Activated B cell treated with CpG ODN at 0.5 μM for 24 hours (primary cell): ENCODE data around the gene SLC38A8. TPM values are rescaled to one million over a fixed set of nuclear protein-coding genes. Genes with fewer than 3 reads are reported as not detected.

Source experiments
- ATAC-seq: fragments of 200-7000 bp; cut with Tn5 transposase; one replicate; pipeline ENCODE4 v1.10.0; 2021; ENCODE audit warnings: low read depth, mild to moderate bottlenecking, moderate library complexity
- CTCF ChIA-PET: fragments of 350-600 bp; sonication (Branson Sonifier 250); formaldehyde crosslinking; loops from one replicate; lab custom pipeline; 2021; ENCODE audit warnings: antibody characterized with exemption; lab: Charles Lee
- POLR2A ChIA-PET: fragments of 350-600 bp; sonication (Branson Sonifier 250); formaldehyde crosslinking; loops from one replicate; lab custom pipeline; 2021; ENCODE audit warnings: antibody characterized with exemption; lab: Charles Lee
- DNase-seq: peaks from one replicate; pipeline ENCODE4 v3.0.0; 2022
- H3K27ac Mint-ChIP-seq: one replicate; pipeline ENCODE4 v1.8.0; 2020; ENCODE audit warnings: mixed read lengths
- H3K27me3 Mint-ChIP-seq: one replicate; pipeline ENCODE4 v1.8.0; 2021; ENCODE audit warnings: mixed read lengths
- H3K36me3 Mint-ChIP-seq: one replicate; pipeline ENCODE4 v1.8.0; 2021; ENCODE audit warnings: low read depth, mixed read lengths
- H3K4me1 Mint-ChIP-seq: one replicate; pipeline ENCODE4 v1.8.0; 2021; ENCODE audit warnings: mixed read lengths
- H3K4me3 Mint-ChIP-seq: one replicate; pipeline ENCODE4 v1.8.0; 2020; ENCODE audit warnings: mild to moderate bottlenecking, mixed read lengths
- H3K9me3 Mint-ChIP-seq: one replicate; pipeline ENCODE4 v1.8.0; 2020; ENCODE audit warnings: mixed read lengths
- intact Hi-C: fragments of 100-400 bp; cut with micrococcal nuclease; formaldehyde crosslinking; loops from one replicate; pipeline ENCODE4 v1.15.1; 2024
- total RNA-seq: library from RNA; stranded (reverse); gene quantifications from 2 replicates; pipeline ENCODE4 v1.2.3, GENCODE V29; 2022
- TF ChIP-seq, protein P1 (sequence below): fragments of 200-600 bp; IDR thresholded peaks from one replicate; pipeline ENCODE4 v1.8.0; 2022; ENCODE audit warnings: antibody characterized with exemption, mild to moderate bottlenecking

SLC38A8 gene
- total RNA-seq, 1 donor from 2014 or later: not detected

- no peaks in the 10 kb centered on the region for H3K9me3 Mint-ChIP-seq
- ATAC-seq (no peak), DNase-seq (no peak)
- CTCF ChIA-PET: interaction anchor here (0.8 to 7.7 kb wide), 11 partner anchors 12 to 422 kb away, joined by 3 to 44 read pairs (median 4); partner anchors contain the start of genes DNAAF1, HSDL1 and TAF1C
- peaks cover 45% of the 10 kb centered on the region for H3K4me1 Mint-ChIP-seq
- H3K27ac Mint-ChIP-seq: no peak overlapping the region
- POLR2A ChIA-PET: interaction anchor here (0.6 to 1.6 kb wide), 6 partner anchors 28 to 102 kb away, joined by 3 to 6 read pairs (median 4); partner anchors contain the start of genes DNAAF1, HSDL1, MBTPS1 and TAF1C
- H3K27me3 Mint-ChIP-seq: no peaks in the 10 kb centered on the region
- H3K36me3 Mint-ChIP-seq: peaks cover 84% of the 10 kb centered on the region
- intact Hi-C loops: loop anchor here (5.0 kb wide), 1 partner anchor 422 kb away; no protein-coding TSS in a partner anchor
- no peak overlapping the region for H3K4me3 Mint-ChIP-seq
- TF ChIP-seq, protein P1, sequence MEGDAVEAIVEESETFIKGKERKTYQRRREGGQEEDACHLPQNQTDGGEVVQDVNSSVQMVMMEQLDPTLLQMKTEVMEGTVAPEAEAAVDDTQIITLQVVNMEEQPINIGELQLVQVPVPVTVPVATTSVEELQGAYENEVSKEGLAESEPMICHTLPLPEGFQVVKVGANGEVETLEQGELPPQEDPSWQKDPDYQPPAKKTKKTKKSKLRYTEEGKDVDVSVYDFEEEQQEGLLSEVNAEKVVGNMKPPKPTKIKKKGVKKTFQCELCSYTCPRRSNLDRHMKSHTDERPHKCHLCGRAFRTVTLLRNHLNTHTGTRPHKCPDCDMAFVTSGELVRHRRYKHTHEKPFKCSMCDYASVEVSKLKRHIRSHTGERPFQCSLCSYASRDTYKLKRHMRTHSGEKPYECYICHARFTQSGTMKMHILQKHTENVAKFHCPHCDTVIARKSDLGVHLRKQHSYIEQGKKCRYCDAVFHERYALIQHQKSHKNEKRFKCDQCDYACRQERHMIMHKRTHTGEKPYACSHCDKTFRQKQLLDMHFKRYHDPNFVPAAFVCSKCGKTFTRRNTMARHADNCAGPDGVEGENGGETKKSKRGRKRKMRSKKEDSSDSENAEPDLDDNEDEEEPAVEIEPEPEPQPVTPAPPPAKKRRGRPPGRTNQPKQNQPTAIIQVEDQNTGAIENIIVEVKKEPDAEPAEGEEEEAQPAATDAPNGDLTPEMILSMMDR: no peak
Observed at GRCh38 chr16:84085271-84085667, 42.7 kb upstream of the SLC38A8 start.

- TF ChIP-seq, protein P1: no peak
- Mint-ChIP-seq H3K27me3 (no peaks in the 10 kb centered on the region), H3K27ac (no peak overlapping the region), H3K9me3 (no peaks in the 10 kb centered on the region), H3K36me3 (peaks cover 85% of the 10 kb centered on the region), H3K4me3 (no peak overlapping the region), H3K4me1 (peaks cover 45% of the 10 kb centered on the region)
- intact Hi-C loops: loop anchor here (1.0 to 5.0 kb wide), 2 partner anchors 103 to 423 kb away; partner anchors contain the start of gene TAF1C
- peak; percentile 28 for DNase-seq
- ATAC-seq: peak; percentile 65
- ChIA-PET CTCF (interaction anchor here (0.6 to 7.7 kb wide), 10 partner anchors 13 to 423 kb away, joined by 3 to 44 read pairs (median 4); partner anchors contain the start of genes DNAAF1, HSDL1, MBTPS1 and TAF1C), POLR2A (interaction anchor here (1.1 to 1.4 kb wide), 3 partner anchors 32 to 102 kb away, joined by 3 to 5 read pairs (median 4); partner anchors contain the start of genes DNAAF1, HSDL1, MBTPS1 and TAF1C)
Observed at GRCh38 chr16:84084570-84085270, 42.1 kb upstream of the SLC38A8 start.

DNA sequence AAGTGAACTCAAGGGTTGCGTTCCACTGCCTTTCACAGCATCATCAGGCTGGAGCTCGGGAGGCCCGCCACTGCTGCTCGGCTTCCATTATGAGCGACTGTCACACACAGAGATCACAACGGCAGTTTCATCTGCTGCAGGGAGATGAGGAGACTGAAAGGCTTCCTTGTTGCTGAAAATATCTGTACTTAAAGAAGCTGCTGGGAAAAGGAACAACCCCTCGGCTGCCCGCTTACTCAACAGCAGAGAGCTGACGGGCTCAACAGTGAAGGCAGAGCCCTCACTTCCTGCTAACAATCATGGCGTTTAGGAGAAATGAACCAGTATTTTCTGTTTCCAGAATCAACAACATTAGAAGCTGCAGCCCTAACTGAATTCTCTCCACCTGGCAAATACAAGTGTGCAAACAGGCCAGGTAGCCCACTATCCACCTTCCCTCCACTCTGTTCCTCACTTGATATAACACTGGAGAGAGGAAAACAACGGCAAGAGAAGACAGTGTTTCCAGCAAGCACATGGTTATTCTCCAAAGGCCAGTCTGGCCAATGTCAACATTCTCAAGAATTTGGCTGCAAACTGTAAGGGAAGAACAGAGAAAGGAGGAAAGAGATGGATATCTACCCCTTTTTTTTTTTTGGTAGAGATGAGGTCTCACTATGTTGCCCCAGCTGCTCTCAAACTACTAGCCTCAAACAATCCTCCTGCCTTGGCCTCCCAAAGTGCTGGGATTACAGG, 40.4 kb upstream of the SLC38A8 start:
- DNase-seq (no peak), ATAC-seq (no peak)
- TF ChIP-seq, protein P1: no peak
- intact Hi-C loops: no loop called here
- H3K27me3 Mint-ChIP-seq: no peaks in the 10 kb centered on the region
- no peak overlapping the region for H3K27ac Mint-ChIP-seq
- CTCF ChIA-PET: interaction anchor here (7.7 kb wide), 1 partner anchor 104 kb away, joined by 44 read pairs; the partner anchor contains the start of gene TAF1C
- H3K4me3 Mint-ChIP-seq: no peak overlapping the region
- H3K9me3 Mint-ChIP-seq: no peaks in the 10 kb centered on the region
- peaks cover 28% of the 10 kb centered on the region for H3K4me1 Mint-ChIP-seq
- POLR2A ChIA-PET: no interaction called here
- H3K36me3 Mint-ChIP-seq: peaks cover 85% of the 10 kb centered on the region

- H3K4me1 Mint-ChIP-seq: peaks cover 20% of the 10 kb centered on the region
- POLR2A ChIA-PET: no interaction called here
- CTCF ChIA-PET: interaction anchor here (0.8 kb wide), 1 partner anchor 16 kb away, joined by 3 read pairs; no protein-coding TSS in a partner anchor
- DNase-seq (no peak), ATAC-seq (no peak)
- intact Hi-C loops: no loop called here
- no peaks in the 10 kb centered on the region for H3K27me3 Mint-ChIP-seq
- H3K9me3 Mint-ChIP-seq: no peaks in the 10 kb centered on the region
- TF ChIP-seq, protein P1: no peak
- peaks cover 86% of the 10 kb centered on the region for H3K36me3 Mint-ChIP-seq
- H3K4me3 Mint-ChIP-seq: no peak overlapping the region
- H3K27ac Mint-ChIP-seq: no peak overlapping the region
Observed at GRCh38 chr16:84082110-84082509, 39.5 kb upstream of the SLC38A8 start.
